CD4-positive, alpha-beta T cell treated with Interleukin-12 subunit alpha and Interleukin-12 subunit beta, for 1 hour (primary cell): ENCODE results near the gene SH3BGRL3.
"Not testable (repeated sequence)": the region's sequence is repeated elsewhere in the genome, so short reads cannot be mapped to it uniquely, and the experiment has no call there.

ENCODE experiments used
- DNase-seq: peaks from one replicate; pipeline ENCODE4 v3.0.0-alpha.2; 2020

The SH3BGRL3 gene

GRCh38 chr1:26318338-26319064, 38.6 kb downstream of the SH3BGRL3 start:
- peak; percentile 19 for DNase-seq

- no peak for DNase-seq
These were observed 41.0 kb downstream of the SH3BGRL3 start for GRCh38 chr1:26320896-26321295.

DNA sequence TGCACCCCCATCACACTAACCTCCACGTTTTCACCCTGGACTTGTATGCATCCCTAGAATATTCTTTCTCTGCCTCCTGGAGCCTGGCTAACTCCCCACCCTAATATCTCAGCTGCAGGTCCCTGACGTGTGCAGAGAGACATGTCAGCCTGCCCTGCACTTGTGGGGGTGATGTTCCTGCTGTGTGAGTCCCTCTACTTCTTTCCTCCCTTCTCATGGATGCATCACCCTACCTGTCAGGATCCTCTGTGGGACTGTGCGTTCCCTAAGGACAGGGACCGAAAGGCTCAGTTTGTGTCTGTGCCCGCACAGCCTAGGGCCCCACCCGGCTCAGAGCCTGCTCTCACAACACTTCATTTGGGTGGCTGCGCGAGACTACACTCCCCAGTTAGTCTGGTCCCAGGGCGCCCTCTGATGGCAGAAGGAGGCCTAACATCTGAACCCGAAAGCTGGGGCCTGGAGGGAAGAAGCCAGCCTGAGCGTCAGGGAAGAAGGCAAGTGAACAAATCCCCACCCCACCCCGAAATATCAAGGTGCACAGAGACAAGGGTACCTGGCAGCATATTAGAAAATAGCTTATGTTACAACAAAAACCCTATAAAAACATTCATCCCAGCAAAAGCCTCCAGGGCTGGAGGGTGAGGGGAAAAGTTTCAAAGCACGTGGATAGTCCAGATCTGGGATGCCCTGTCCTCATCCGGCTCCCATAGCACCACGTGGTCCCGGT, 41.6 kb downstream of the SH3BGRL3 start:
- peak; percentile 93 for DNase-seq

DNA sequence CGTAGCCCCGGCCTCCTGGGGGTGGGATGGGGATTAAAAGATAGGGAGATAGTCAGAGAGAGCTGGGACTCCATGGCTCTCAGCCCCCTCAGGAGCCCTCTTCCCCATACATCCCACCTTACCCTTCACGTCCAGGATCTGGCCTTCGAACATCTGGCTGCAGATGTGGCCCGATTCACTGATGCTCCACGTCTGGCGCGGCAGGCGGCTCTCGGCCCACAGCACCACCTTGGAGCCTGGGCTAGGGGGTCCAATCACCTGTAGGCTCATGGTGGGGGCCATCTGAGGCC, 42.1 kb downstream of the SH3BGRL3 start:
- no peak for DNase-seq

GRCh38 chr1:26323382-26323781, 43.5 kb downstream of the SH3BGRL3 start:
- no peak for DNase-seq

DNA sequence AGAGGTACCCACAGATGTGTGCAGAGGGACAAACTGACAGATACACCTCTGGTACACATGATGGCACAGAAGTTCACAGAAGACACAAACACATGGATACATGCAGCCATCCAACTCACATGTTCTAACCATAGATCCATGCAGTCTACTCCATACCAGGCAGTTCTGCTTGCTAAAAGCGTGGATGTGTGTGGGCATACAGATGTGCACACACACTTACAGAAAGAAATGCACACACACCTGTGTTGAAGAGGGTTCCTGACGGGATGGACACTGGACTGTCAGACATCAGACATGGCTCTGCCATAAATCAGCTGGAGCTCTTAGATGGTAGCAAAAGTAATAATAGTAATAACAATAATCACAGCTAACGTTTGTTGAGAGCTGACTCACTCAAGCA, 44.7 kb downstream of the SH3BGRL3 start:
- DNase-seq, result no peak

GRCh38 chr1:26327956-26328362, 48.1 kb downstream of the SH3BGRL3 start:
- no peak for DNase-seq

GRCh38 chr1:26328597-26328996, 48.7 kb downstream of the SH3BGRL3 start:
- no peak for DNase-seq

GRCh38 chr1:26329380-26329779, 49.5 kb downstream of the SH3BGRL3 start:
- DNase-seq, result not testable (repeated sequence)

DNA sequence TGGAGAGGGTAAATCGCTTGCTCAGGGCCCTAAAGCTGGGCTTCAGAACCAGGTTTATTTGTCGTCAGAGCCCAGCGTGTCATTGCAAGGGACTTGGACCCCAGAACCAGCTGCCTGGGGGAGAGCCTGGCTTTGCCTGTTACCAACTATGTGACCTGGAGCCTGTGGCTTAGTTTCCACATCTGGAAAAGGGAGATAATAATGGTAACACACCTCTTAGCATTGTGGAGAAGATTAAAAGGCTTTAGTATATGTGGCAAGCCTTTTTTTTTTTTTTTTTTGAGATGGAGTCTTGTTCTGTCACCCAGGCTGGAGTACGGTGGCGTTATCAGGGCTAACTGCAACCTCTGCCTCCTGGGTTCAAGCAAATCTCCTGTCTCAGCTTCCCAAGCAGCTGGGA, 50.4 kb downstream of the SH3BGRL3 start:
- DNase-seq, result no peak
